Measurements from ENCODE around the gene NOTCH1.

- no peak for TF ChIP-seq CTCF (conservative IDR thresholded peaks at IDR 0.05; ENCODE audit: low read depth, low read length)
- TF ChIP-seq EZH2 (IDR thresholded peaks at IDR 0.05; ENCODE audit: borderline replicate concordance, low read depth, low read length, poor library complexity, severe bottlenecking), result no peak
Measured at GRCh38 chr9:136489731-136490130, 56.1 kb downstream of the NOTCH1 start.

Data from A673 (cell line).